GM21360 (cell line): Measurements from ENCODE around the gene CCDC40.
"Not testable (repeated sequence)": the region's sequence is repeated elsewhere in the genome, so short reads cannot be mapped to it uniquely, and the experiment has no call there.

Experiments
- ATAC-seq: cut with Tn5 transposase; IDR thresholded peaks from one replicate; pipeline ENCODE4 v1.9.1; 2021; ENCODE audit warnings: mild to moderate bottlenecking, moderate library complexity; ENCODE audit not compliant: unreplicated experiment

Gene CCDC40

DNA sequence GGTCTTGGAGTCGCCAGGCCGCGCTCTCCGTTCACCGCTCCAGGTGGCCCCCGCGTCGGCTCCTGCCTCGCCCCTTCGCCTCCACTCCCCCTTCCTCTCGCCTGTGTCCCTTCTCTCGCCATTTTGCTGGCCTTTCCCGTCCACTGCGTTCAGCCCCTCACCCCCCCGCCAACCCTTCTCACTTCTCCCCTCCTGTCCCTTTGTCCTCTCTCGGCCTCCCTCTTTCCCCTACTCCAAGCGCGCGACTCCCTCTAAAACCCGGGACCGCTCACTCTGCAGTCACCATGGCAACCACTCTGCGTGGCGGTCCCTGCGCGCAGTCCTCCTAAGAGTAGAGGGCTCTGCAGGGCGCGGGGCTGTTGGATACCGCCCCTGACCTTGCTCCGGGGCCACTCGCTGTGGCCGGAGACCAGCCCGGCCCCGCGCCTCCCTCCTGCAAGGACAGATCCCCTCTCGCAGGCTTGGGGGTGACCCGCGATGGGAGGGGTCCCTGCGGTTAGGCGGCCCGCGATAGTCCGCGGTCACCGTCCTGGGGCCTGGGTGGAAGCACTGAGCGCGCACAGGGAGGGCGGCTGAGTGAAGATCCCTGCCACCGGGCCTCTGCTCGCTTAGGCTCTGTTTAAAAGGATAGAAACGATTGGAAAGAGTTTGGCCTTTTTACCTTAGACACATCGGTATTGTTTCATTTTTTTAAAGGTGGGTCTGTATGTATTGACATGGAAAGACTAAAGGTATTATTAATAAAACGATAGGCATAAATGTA lies 454 bp downstream of the CCDC40 start:
- no peak for ATAC-seq

GRCh38 chr17:80043963-80044362 lies 7.5 kb downstream of the CCDC40 start:
- ATAC-seq: no peak

DNA sequence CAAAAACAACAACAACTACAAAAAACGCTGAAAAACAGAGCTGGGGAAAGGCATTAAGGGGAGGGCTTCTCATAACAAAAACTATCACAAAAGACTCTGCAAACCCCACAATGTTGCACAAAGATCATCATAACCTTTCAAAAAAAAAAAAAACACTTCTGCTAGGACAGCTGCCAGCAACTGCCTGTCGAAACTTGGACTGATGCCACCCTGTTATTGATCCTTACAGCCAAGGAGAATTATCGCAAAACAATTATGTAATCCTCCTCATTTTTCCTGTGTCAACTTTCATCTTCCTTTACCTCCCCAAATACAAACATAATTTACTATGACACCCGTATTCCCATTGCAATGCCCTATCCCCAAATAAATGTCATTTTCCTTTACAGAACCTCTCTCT lies 9.3 kb downstream of the CCDC40 start:
- ATAC-seq: no peak

GRCh38 chr17:80046709-80047108 lies 10.3 kb downstream of the CCDC40 start:
- ATAC-seq: not testable (repeated sequence)

DNA sequence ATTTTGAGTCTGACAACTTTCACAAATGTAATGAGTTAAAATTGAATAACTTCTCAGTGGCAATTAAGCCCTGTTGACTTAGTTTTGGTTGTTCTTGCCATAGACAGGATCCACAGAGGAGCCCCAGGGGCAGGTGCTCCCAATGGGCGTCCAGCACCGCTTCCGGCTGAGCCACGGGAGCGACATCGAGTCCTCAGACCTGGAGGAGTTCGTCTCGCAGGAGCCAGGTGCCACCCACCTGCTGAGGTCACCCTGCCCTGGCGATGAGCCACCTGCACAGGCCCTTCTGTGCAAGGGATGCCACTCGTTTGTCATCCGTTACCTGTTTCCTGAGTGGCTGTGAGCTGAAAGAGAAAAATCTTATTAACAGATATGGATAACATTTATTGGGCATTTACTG lies 10.7 kb downstream of the CCDC40 start:
- ATAC-seq: no peak

- ATAC-seq: no peak
Observed at GRCh38 chr17:80049986-80050385, 13.5 kb downstream of the CCDC40 start.

GRCh38 chr17:80050706-80051105 lies 14.3 kb downstream of the CCDC40 start:
- no peak for ATAC-seq

DNA sequence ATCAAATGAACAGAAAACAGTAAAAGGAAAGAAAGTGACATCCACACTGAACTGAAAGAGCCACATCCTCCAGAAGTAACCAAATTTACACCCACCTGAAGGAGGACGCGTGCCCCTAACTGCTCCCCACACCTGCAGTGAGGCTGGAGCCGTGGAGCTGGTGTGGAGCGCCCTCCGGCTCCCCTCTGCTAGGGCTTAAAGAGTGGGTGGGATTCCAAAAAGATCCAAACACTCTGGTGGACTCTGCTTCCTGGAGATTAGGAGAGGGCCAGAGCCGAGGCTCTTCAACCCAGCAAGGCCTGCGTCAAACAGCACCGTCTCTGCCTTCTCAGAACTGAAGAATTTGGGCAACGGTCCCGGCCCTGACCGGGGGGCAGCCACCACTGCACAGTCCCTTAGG lies 15.2 kb downstream of the CCDC40 start:
- no peak for ATAC-seq

GRCh38 chr17:80053102-80053501 lies 16.7 kb downstream of the CCDC40 start:
- no peak for ATAC-seq

DNA sequence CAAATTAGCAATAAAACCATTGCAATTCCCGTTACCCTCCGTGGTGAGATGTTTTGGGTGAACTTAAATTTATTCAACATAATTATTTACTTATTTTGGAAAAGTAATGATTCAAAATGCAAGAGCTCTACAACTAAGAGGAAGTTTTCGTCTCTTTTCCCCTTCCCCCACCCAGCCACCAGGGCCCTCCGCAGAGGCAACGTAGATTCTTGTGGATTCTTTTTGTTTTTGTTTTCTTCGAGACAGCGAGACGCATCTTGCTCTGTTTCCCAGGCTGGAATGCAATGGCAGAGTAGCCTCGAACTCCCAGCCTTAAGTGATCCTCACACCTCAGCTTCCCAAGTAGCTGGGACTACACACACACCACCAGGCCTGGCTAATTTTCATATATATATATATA lies 19.2 kb downstream of the CCDC40 start:
- ATAC-seq: no peak

DNA sequence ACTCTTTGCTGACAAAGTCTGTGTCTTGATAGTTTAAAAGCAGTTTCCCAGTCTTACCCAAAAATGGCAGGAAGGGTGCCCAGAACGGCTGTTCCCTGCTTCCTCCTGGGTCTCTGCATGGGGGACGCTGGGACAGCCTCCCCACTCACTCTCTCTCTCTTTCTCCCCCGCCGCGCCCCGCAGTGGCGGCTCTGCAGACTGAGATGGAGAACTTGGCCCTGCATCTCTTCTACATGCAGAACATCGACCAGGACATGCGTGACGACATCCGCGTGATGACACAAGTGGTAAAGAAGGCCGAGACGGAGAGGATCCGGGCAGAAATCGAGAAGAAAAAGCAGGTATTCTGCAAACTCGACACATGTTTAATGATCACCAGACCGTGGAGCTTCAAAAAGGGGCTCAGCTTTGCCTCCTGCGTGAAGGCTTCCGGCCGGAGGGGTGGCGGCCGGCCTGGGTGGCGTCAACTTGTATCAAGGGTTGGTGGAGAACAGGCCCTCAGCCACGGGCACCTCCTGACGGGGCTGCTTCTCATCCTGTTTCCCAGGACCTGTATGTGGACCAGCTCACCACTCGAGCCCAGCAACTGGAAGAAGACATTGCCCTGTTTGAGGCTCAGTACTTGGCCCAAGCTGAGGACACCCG lies 22.0 kb downstream of the CCDC40 start:
- no peak for ATAC-seq

- ATAC-seq: no peak
Observed at GRCh38 chr17:80060644-80061043, 24.2 kb downstream of the CCDC40 start.

- ATAC-seq: no peak
Observed at GRCh38 chr17:80061421-80061820, 25.0 kb downstream of the CCDC40 start.

GRCh38 chr17:80063830-80064585 lies 27.6 kb downstream of the CCDC40 start:
- no peak for ATAC-seq

DNA sequence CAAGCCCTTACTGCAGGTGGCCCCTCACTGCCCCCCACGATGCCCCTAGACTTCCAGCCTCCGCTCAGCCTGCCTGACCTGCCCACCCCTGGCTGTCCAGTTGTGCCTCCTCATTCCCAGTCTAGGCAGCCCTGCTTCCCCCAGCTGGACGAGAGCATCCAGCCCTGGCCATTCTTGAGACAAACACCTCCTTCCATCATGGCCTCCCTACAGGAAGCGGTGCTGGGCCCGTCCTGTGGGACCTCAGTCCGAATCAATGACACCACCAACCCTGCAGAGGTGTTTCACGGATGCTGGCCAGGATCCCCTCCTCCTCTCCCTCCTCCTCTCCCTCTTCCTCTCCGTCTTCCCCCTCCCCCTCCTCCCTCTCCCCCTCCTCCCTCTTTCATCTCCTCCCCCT lies 28.3 kb downstream of the CCDC40 start:
- ATAC-seq: no peak

DNA sequence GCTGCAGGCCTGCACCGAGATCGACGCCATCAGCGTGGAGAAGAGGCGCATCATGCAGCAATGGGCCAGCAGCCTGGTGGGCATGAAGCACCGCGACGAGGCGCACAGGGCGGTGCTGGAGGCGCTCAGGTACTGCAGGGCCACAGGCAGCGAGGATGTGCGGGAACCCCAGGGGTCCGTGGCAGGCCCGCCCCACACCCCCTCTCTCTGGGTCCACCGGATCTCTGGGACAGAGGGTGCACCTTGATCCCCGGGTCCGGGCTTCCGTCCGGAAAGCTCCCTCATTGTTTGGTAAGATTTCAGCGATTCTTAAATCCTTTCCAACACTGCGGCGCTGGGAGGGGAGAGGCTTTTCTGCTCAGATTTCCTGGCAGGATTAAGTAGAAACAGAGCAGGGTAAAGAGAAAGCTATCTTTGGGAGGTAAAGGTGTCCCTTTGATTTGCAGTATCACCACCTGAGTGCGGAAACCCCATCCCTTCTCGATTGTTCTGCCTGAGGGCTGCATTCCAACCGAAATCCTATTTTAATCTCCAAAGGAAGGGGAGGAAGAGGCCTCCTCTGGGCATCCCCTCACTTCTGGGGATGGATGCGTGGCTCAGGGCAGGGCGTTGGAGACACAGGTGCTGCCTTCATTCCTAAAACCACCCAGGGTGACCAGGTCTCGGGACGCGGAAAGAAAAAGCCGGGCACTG lies 29.2 kb downstream of the CCDC40 start:
- ATAC-seq: no peak

- no peak for ATAC-seq
Observed at GRCh38 chr17:80067393-80067986, 31.0 kb downstream of the CCDC40 start.

- no peak for ATAC-seq
Observed at GRCh38 chr17:80068301-80069222, 32.1 kb downstream of the CCDC40 start.

DNA sequence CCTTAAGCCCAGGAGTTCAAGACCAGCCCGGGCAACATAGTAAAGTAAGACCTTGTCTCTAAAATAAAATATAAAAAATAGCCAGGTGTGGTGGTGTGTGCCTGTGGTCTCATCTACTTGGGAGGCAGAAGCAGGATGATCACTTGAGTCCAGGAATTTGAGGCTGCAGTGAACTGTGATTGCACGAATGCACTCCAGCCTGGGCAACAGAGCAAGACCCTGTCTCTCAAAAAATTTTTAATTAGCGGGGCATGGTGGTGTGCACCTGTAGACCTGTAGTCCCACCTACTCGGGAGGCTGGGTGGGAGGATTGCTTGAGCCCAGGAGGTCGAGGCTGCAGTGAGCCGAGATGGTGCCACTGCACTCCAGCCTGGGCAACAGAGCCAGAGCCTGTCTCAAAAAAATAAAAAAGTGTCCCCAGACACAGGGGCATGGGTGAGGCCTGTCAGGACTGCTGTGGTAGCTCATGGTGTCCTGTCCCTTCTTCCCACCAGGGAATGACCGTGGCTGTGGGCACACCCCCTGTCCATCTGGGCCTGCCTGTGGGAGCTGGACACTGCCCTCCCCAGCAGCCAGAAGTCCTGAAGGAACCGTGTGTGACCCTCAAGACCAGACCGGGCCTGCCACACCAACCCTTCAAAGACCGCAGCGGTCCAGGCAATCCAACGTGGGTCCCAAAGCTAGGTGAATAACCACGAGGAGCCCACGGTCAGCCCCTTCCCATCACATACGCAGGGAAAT lies 34.1 kb downstream of the CCDC40 start:
- ATAC-seq: no peak
